ENCODE results near the gene LAMC2.
"Not testable (repeated sequence)": the region's sequence is repeated elsewhere in the genome, so short reads cannot be mapped to it uniquely, and the experiment has no call there.

Gene LAMC2

DNA sequence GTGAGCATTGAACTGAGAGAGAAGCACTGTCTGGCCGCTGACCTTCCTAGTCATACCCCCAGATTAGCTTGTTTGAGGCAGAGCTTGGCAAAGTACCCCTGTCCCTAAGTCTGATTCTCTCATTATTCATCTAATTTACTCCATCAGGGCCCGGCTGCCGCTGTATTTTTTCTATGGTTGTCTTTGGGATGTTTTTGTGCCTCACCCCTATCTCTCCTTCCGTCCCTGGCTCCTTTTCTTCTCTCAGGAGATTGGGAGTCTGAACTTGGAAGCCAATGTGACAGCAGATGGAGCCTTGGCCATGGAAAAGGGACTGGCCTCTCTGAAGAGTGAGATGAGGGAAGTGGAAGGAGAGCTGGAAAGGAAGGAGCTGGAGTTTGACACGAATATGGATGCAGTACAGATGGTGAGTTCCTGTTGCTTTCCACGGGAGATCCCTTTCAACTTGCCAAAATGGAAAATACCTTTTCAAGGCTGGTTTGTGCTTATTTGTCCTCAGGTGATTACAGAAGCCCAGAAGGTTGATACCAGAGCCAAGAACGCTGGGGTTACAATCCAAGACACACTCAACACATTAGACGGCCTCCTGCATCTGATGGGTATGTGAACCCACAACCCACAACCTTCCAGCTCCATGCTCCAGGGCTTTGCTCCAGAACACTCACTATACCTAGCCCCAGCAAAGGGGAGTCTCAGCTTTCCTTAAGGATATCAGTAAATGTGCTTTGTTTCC, 53.9 kb downstream of the LAMC2 start:
- no peak for DNase-seq

DNA sequence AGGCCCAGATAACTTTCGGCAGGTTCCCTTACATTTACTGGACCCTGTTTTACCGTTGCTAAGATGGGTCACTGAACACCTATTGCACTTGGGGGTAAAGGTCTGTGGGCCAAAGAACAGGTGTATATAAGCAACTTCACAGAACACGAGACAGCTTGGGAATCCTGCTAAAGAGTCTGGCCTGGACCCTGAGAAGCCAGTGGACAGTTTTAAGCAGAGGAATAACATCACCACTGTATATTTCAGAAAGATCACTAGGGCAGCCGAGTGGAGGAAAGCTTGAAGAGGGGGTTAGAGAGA, 54.4 kb downstream of the LAMC2 start:
- DNase-seq: no peak

DNA sequence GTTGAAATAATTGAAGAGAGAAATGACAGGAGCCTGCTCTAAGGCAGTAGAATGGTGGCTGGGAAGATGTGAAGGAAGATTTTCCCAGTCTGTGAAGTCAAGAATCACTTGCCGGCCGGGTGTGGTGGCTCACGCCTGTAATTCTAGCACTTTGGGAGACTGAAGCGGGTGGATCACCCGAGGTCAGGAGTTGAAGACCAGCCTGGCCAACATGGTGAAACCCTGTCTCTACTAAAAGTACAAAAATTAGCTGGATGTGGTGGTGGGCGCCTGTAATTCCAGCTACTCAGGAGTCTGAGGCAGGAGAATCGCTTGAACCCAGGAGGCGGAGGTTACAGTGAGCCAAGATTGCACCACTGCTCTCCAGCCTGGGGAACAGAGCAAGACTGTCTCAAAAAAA, 54.8 kb downstream of the LAMC2 start:
- not testable (repeated sequence) for DNase-seq

DNA sequence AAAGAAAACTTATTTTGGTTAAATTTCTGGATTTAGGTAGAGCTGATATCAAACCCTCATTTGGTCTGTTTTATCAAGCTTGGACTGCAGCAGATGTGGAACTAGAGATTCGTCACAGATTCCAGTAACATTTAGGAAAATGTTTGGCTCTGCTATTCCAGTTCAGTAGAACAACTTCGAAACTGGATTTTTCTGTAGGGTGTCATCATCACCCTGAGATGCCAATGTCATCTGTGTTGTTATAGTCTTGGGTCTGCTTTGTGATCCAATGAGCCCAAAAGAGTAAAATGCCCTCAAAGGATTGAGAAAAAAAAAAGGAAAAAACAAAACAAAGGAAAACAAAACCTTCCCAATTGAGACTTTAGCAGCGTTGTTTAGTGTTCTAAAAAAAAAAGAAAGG, 55.4 kb downstream of the LAMC2 start:
- DNase-seq: no peak

DNA sequence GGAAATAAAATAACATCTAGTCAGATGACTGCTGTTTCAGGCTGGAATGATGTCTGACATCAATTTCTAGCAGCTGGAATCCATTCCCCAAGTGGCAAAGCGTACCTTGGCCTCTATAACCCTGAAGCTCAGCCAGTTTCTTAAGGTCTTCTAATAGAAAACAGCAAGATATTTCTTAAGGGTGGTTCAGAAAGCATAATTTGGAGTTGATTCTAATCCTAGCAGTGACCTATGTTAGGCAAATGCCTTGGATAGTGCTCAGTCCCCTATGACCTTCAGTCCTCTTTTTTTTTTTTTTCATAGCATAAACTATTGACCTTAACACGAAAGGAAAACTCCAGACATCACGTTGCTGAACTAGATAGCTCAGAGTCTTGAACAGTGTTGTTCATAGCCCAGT, 56.5 kb downstream of the LAMC2 start:
- DNase-seq: no peak

DNA sequence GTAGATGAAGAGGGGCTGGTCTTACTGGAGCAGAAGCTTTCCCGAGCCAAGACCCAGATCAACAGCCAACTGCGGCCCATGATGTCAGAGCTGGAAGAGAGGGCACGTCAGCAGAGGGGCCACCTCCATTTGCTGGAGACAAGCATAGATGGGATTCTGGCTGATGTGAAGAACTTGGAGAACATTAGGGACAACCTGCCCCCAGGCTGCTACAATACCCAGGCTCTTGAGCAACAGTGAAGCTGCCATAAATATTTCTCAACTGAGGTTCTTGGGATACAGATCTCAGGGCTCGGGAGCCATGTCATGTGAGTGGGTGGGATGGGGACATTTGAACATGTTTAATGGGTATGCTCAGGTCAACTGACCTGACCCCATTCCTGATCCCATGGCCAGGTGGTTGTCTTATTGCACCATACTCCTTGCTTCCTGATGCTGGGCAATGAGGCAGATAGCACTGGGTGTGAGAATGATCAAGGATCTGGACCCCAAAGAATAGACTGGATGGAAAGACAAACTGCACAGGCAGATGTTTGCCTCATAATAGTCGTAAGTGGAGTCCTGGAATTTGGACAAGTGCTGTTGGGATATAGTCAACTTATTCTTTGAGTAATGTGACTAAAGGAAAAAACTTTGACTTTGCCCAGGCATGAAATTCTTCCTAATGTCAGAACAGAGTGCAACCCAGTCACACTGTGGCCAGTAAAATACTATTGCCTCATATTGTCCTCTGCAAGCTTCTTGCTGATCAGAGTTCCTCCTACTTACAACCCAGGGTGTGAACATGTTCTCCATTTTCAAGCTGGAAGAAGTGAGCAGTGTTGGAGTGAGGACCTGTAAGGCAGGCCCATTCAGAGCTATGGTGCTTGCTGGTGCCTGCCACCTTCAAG, 57.3 kb downstream of the LAMC2 start:
- DNase-seq: no peak

DNA sequence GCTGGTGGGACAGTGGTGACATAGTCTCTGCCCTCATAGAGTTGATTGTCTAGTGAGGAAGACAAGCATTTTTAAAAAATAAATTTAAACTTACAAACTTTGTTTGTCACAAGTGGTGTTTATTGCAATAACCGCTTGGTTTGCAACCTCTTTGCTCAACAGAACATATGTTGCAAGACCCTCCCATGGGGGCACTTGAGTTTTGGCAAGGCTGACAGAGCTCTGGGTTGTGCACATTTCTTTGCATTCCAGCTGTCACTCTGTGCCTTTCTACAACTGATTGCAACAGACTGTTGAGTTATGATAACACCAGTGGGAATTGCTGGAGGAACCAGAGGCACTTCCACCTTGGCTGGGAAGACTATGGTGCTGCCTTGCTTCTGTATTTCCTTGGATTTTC, 58.4 kb downstream of the LAMC2 start:
- DNase-seq: no peak

DNA sequence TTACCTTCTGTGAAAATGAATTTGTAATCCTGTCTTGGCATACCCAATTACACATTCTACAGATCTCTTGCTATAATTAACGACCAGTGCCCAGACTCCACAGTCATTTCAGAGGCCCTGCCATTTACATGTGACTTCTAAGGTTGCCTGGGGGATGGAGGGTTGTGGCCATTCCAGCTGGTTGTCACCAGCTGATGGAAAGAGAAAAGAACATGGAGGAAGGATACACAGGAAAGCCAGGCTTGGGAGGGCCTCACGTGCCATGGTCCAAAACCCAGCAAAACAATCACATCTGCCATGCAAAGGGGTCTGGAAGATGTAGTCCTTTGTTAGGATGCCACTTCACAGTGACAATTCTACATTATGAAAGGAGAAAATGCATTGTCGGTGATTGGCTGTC, 59.3 kb downstream of the LAMC2 start:
- DNase-seq: no peak

DNA sequence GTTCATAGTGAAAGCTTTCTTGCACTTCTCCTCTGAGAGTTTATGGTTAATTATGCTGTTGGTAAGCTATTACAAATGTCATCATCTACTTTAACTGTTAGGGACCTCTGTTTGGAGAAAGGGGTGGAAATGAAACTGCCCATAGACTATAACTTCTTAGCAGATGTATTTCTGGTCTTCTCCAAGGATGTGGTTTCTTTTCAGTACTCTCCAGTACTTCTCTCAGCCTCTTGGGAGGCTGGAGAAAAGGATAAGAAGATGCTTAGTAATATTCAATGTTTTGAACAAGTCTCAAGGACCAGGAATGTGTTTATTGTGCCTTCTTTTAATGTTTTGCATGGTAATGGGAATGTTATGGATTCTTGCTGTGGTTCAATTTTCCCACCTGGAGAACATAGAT, 60.4 kb downstream of the LAMC2 start:
- DNase-seq: no peak

DNA sequence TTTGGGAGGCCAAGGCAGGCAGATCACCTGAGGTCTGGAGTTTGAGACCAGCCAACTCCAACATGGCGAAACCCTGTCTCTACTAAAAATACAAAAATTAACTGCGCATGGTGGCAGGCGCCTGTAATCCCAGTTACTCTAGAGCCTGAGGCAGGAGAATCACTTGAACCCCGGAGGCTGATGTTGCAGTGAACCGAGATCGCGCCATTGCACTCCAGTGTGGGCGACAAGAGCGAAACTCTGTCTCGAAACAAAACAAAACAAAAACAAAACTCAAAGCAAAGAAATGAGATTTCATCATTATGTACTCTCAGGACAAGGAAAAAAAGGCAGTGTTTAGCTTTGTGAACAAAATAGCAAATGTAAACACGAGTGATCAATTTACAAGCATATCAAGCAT, 61.0 kb downstream of the LAMC2 start:
- DNase-seq: no peak

DNA sequence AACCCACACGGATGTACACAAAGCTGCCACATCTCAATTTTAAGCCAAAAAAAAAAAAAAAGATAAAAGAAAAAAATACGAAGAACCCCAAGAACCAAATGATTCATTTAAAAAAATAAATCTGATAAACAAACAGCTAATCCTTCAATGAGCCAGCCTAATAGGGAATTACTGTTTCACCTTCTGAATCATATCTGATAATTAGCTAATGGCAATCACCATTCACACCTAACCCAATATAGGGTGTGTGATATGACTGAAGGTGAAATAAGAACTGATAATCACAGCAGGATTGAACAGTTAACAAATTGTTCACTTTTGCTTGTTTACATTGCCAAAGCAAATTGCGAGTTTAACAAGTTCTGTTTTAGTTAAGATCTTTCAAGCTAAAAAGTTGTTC, 61.4 kb downstream of the LAMC2 start:
- DNase-seq: no peak

DNA sequence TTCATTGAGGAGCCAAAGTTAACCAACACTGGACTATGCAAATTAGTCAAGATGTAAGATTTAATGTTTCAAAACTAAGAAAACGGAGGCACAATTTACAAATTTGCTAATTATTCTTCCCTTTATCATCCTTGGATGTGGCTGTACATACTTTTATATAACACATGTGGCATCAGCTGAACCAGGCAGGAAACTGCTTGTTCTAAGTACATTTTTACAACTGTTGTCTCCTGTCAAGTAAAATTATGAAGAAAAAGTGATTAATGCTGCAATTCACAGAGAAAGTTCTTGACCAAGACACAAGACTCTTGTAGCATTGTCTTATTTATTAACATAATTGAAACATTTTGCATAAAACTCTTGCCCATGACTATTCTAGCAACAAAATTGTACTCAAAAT, 61.9 kb downstream of the LAMC2 start:
- no peak for DNase-seq

DNA sequence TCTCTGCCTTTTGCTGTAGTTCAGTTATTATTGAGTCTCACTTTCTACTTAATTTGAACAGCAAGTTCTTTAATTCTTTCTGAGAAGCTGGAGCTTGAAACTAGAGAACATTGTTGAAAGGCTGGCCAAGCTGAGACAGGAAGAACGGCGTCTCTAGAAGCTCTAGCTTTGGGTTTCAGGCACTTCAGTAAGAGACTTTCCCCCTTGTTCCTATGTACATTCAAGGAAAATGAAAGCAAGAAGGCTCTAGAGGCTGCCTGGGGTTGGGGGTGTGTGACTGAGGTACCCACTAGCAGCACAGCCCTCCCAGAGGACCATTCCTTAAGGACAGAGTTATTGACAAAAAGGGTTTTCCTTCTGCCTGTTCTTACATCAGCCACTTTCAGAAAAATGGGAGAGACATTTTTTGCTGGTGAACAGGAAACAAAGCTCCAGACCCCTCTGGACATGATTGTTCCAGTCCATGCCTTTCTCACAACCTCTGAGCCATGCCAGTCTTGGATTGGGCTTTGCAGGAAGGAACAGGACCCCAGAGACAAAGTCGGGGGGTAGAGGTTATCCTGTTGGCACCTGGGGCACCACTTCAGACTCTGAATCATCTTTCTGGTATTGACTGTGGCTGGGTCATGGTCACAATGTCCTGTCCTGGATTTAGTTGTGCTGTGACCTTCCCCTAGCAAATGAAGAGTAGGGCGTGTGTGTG, 63.1 kb downstream of the LAMC2 start:
- no peak for DNase-seq

DNA sequence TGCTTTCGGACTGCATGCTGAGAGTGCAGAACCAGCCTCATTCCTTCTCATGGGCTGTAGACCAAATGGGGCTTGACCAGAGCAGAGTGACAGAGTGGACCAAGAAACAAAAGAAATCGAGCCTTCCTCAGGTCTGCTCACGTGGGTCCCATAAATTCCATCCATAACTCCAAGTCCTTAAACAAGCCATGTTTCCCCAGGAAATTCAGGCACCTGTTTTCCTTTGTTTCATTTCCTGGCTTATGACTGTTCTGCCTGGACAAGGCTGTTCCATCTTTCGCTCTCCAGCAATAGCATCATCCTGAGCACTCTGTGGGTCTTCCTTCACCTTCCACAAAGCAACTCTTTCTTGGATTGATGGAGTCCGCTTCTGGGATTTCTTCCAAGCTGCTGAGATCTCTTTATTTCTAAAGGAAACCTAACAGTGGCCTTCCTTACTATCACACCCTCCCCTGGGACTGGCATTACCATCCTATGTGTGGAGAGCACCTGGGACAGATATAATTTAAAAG, 63.9 kb downstream of the LAMC2 start:
- DNase-seq: no peak

DNA sequence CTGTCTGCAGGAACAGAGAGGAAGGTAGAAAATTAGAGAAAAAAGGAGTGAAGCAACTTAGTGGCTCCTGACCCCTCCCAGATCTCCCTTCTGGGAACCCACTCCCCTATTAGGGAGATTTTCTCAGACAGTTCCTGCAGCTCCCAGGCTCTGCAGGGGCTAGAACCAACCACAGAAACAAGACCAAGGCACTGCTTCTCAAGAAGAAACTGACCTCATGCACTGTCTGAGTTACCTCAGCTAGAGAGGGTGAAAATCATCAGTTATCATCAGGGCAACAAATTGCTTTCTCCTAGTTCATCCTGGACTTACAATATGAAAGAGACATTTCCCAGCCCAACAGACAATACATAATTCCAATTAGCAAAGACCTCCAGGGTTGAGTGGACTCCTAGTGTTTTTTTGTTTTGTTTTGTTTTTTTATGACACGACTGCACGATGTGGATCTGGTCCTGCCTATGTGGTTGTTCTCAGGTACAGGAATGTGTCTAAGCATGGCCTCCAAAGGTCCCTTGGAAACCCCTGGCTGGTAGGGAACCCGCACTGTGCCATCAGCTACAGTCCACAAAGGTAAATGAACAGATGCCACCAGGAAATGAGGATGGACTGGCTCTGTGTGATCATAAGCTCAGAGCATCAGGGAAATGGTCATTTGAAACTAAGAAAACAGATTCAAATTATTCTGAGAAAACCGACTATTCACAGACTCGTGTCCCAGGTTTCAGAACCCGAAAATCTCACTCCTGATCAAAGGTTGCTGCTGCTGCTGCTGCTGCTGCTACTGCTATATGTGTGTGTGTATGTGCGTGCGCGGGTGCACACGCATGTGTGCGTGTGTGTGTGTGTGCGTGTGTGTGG, 65.3 kb downstream of the LAMC2 start:
- no peak for DNase-seq

DNA sequence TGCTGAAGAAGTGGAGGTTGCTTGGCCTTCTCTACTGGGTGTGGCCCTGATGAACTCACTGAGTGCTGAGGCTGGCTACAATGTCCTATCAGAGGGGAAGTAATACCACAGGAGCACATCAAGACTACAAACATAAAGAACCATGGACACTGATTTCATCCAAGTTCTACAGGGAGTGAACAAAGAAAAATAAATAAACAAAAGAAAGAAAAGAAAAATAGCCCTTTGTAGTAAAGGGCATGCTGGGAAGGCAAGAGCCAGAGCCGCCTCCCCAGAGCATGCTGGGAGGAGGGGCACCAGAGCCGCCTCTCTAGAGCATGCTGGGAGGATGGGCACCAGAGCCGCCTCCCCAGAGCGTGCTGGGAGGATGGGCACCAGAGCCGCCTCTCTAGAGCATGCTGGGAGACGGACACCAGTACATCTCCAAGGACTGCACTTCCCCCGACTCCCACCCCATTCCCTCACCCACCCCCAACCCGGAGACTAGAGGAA, 65.9 kb downstream of the LAMC2 start:
- DNase-seq: no peak

DNA sequence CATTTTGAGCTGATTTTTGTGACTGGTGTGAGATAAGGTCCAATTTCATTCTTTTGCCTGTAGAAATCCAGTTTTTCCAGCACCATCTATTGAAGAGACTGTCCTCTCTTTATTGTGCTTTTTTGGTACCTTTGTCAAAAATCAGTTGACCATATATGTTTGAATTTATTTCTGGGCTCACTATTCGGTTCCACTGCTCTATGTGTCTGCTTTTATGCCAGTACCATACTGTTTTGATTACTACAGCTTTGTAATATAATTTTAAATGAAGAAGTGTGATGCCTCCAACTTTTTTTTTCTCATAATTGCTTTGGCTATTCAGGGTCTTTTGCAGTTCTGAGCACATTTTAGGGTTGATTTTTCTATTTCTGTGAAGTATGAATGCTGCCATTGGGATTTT, 69.0 kb downstream of the LAMC2 start:
- no peak for DNase-seq

DNA sequence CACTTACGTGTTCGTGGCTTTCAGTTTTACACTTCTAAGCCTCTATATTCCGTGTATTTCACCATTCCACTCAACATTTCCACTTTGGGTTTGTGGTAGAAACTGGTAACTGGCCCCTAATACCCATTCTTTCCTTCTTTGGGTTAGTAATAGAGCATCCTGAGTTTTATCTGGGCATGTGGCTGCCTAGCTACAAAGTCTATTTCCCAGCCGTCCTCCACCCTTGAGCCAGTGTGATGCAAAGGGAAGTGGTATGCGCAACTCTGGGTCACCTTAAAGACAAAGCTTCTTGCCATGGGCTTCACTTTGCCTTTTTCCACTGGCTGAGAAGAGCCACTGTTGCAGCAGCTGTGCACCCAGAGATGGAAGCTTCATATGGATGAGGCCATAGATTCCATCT, 73.9 kb downstream of the LAMC2 start:
- DNase-seq: no peak

DNA sequence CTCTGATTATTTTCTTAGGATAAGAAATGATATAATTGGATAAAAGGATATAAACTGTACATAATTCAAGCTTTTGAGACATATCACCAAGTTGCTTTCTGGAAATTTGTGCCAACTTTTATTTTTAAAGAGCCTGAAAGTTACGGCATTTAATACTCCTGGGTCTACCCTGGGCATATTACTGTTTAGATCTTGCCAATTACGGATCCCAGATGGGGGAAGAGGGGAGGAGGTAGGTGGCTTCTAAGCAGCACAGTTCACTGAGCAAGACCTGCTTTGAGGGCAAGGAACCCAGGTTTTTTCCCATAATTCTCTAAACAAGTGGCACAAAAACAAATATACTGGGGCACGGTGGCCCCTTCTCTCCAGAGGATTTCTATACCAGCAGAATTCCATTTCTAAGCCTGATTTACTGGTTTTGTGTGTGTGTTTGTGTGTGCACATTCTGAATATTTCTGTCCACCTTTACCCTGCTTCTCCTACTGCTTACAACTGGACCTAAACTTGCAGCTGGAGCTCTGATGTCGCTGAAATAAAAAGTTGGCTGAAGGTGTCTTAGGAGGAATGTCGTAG, 76.7 kb downstream of the LAMC2 start:
- DNase-seq: no peak

DNA sequence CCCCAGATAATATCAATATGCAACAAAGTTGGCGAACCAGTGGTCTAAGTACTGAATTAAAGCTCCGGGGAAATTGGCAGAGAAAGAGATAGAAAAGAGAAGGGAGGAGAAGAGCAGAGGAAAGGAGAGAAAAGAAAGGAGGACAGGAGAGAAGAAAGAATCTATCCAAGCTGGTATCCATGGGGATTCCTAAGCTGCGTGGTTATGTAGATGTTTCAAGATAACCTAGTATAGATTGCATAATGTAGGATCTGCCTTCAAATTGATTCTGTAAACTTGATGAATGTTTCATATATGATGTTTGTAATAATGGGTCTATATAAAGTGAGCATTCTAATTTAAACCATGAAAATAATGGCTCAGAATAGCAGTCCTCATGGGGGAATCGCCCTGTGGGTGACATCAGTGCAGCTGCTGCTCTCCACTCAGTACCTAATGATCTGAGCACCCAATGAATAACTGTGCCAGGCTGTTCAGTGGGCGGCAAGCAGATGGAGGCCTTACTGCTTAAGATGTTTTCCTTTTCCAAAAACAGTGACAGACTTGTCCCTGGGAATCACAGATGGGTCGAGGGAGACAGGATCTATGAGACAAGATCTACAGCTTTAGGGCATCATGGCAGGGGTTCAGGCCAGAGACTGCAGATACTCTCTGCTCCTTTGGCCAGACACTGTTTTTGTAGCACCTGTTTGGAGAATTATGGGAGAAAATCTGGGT, 78.0 kb downstream of the LAMC2 start:
- no peak for DNase-seq

DNA sequence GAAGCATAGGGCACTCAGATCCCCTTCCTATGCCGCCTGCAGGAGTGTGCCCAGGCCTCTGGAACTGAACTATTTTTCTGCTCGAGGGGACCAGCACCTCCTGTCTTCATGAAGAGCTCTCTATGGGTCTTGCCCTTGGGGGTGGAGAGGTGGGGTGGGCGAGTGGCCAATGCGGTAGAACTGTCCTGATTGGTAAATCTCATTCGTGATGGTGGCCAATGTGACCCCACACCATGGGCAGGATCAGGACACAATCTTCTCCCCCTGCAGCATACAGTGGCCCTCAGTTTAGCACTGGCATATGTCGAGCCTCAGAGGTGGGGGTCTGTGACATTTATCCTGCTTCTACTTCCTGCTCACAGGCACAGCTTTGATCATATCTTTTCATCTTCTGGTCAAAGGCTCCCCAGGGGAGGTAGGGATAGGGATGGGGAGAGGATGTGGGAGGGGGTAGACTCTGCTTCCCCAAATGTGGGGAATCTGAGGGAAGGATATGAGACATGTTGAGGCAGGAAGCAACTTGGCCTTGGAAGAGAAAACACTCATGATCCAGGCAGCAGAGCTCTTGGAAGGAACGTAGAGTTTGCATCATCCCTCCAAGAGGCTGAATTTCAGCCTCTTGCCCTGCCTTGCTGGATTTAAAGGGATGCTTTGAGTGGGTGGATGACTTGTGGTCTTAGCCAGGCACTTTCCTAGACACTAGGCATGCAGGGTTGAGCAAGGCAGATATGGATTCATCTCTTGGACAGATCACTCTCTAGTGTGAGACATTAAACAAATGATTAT, 81.8 kb downstream of the LAMC2 start:
- DNase-seq: no peak

Data from midbrain (tissue), 1 donor.